Heart left ventricle (tissue), 16 donors: ENCODE data around the gene CFAP46. TPM values are rescaled to one million over a fixed set of nuclear protein-coding genes. Genes with fewer than 3 reads are reported as not detected.

Experiments
- ATAC-seq, 4 donors: fragments of 200-7000 bp; cut with Tn5 transposase; one replicate each; pipeline ENCODE4 v1.9.1; 2020 to 2022; ENCODE audit warnings: moderate library complexity in 4 of 4, mild to moderate bottlenecking in 3 of 4, moderate number of reproducible peaks in 1 of 4
- DNase-seq, 5 donors: peaks; one replicate each; pipeline ENCODE4 v3.0.0-alpha.2; 2020
- H3K27ac ChIP-seq, 12 donors: fragments of 200-600 bp; sonication (generic) in 4 of 12; one replicate each; pipeline versions ENCODE4 v1.5.0 to v1.8.0; 2016 to 2022; ENCODE audit warnings: mild to moderate bottlenecking in 2 of 12
- H3K27me3 ChIP-seq, 9 donors: fragments of 200-600 bp; sonication (generic) in 2 of 9; one replicate each; pipeline versions ENCODE4 v1.5.1 to v1.8.0; 2016 to 2022; ENCODE audit warnings: mild to moderate bottlenecking in 3 of 9
- H3K36me3 ChIP-seq, 9 donors: fragments of 200-600 bp; sonication (generic) in 2 of 9; one replicate each; pipeline versions ENCODE4 v1.5.0 to v1.8.0; 2018 to 2022; ENCODE audit warnings: mild to moderate bottlenecking in 2 of 9
- H3K4me1 ChIP-seq, 12 donors: fragments of 200-600 bp; sonication (generic) in 4 of 12; one replicate each; pipeline versions ENCODE4 v1.5.0 to v1.8.0; 2016 to 2022; ENCODE audit warnings: mild to moderate bottlenecking in 3 of 12
- H3K4me3 ChIP-seq, 12 donors: fragments of 200-600 bp; sonication (generic) in 4 of 12; one replicate each; pipeline versions ENCODE4 v1.5.0 to v1.8.0; 2017 to 2022; ENCODE audit warnings: mild to moderate bottlenecking in 9 of 12, moderate library complexity in 4 of 12
- H3K9me3 ChIP-seq, 12 donors: fragments of 200-600 bp; sonication (generic) in 4 of 12; one replicate each; pipeline versions ENCODE4 v1.5.0 to v1.8.0; 2016 to 2022; ENCODE audit warnings: mild to moderate bottlenecking in 1 of 12
- CTCF ChIP-seq, 12 donors: fragments of 200-600 bp; sonication (generic) in 4 of 12; IDR thresholded peaks; one replicate each; pipeline versions ENCODE4 v1.5.0 to v1.8.0; 2018 to 2022; ENCODE audit warnings: antibody characterized with exemption in 12 of 12, mild to moderate bottlenecking in 5 of 12
- POLR2A ChIP-seq, 2 donors: fragments of 450-650 bp; IDR thresholded peaks; one replicate each; pipeline ENCODE4 v1.6.1; 2017; ENCODE audit warnings: antibody characterized with exemption in 2 of 2, mild to moderate bottlenecking in 2 of 2, moderate library complexity in 2 of 2
- WGBS, 4 donors: extraction: QIAGEN DNeasy Blood & Tissue Kit in 2 of 4; methylation state at CpG; one replicate each; pipeline versions ENCODE4 v1.1.5 to v1.1.7; 2013 to 2018; 5-methylcytosine and 5-hydroxymethylcytosine counted together
- intact Hi-C, 10 donors: fragments of 100-400 bp; cut with DNase I; formaldehyde crosslinking; loops; one replicate each; pipeline versions ENCODE4 v1.11.1 to v1.14.2; 2022
- polyA plus RNA-seq, 2 donors: library from polyadenylated mRNA; stranded (reverse); fragments of 200-250 nt; gene quantifications; one replicate each; pipeline ENCODE4 v1.2.3, GENCODE V29; 2013
- total RNA-seq, 9 donors: library from RNA; depleted of rRNA in 2 of 9; stranded (reverse); fragments of >200 nt in 2 of 9; fragmentation: NEBNext Ultra II Directional in 3 of 9; extraction: Animal tissue kit (Norgen Biotek cat#: 25700) in 3 of 9; gene quantifications; one replicate each; pipeline versions ENCODE4 v1.1.0 to v1.2.4, GENCODE V29; 2016 to 2023
- donor health status: ischemic (EF 13 %, LVEDD 7.1; RV severe dilation, severe dysfunction).
- donor health status: healthy with polysubstance abuse.
- donor health status: DM: no; HTN: yes; CAD: no.
- donor health status: DM: no; HTN: no; CAD: no.
- donor health status: ischemic (EF 25% LVEDD 6.9; RV normal size, moderate dysfunction).
- donor health status: ischemic (EF 25% LVEDD 5.7; RV mildly dilated, moderate dysfunction).
- donor health status: healthy.
- donor health status: DM: yes; HTN: yes; CAD: no.
- donor health status: ischemic (EF 35%, LVEDD 5.7; RV mildly dilated, moderate dysfunction).
- donor health status: nonischemic (EF 11% LVEDD 7.7; RV severe dilation, severe dysfunction).
- donor health status: DM: yes; HTN: yes; CAD: no.
- donor health status: PGD.
- donor health status: ischemic (EF 29% LVEDD 5.4; RV normal size, mild dysfunction).
- donor health status: nonischemic (EF 23%, LVEDD 6.1; RV moderate dilation, normal function).

Gene CFAP46
- total and polyA plus RNA-seq, 11 donors, result 0.61 to 1.8 (median 0.95) TPM

GRCh38 chr10:132884041-132884440 is 58.3 kb downstream of the CFAP46 start:
- intact Hi-C loops, result no loop called here
- no peaks in the 10 kb centered on the region for H3K9me3 ChIP-seq
- no peak for TF ChIP-seq POLR2A (IDR thresholded peaks at IDR 0.05)
- DNase-seq (peak in 2 of 5 donors; percentile 9 to 45), ATAC-seq (no peak)
- 69 to 76% (median 75%) methylated on average over 17 to 18 of the region's 18 CpGs for WGBS, 4 donors
- H3K27me3 ChIP-seq, result peaks cover 0 to 20% (median 0%) of the 10 kb centered on the region in 9 donors
- H3K27ac ChIP-seq, result no peak overlapping the region
- no peak overlapping the region for H3K4me3 ChIP-seq
- H3K36me3 ChIP-seq, result no peaks in the 10 kb centered on the region
- no peaks in the 10 kb centered on the region for H3K4me1 ChIP-seq

- peak in 3 of 5 donors; percentile 7 to 14 (median 11) for DNase-seq
- WGBS, 4 donors, result 70 to 75% (median 73%) methylated on average over 19 to 20 of the region's 20 CpGs
- Histone ChIP-seq H3K9me3 (no peaks in the 10 kb centered on the region), H3K36me3 (no peaks in the 10 kb centered on the region), H3K4me1 (no peaks in the 10 kb centered on the region), H3K4me3 (no peak overlapping the region), H3K27me3 (peaks cover 0 to 22% (median 0%) of the 10 kb centered on the region in 9 donors), H3K27ac (no peak overlapping the region)
- ATAC-seq, result no peak
- TF ChIP-seq POLR2A (IDR thresholded peaks at IDR 0.05) (no peak), CTCF (IDR thresholded peaks at IDR 0.05) (no peak)
- intact Hi-C loops, result no loop called here
Observed at GRCh38 chr10:132883391-132883881, 58.9 kb downstream of the CFAP46 start.

- Histone ChIP-seq H3K36me3 (no peaks in the 10 kb centered on the region), H3K27me3 (peaks cover 0 to 33% (median 3%) of the 10 kb centered on the region in 9 donors), H3K9me3 (no peaks in the 10 kb centered on the region), H3K4me1 (no peaks in the 10 kb centered on the region), H3K27ac (no peak overlapping the region), H3K4me3 (no peak overlapping the region)
- no peak for ATAC-seq
- 83 to 86% (median 85%) methylated on average over 18 of the region's 18 CpGs for WGBS, 4 donors
- DNase-seq, result peak in 2 of 5 donors; percentile 5 to 29
- intact Hi-C loops, result no loop called here
- TF ChIP-seq POLR2A (IDR thresholded peaks at IDR 0.05) (no peak), CTCF (IDR thresholded peaks at IDR 0.05) (no peak)
Observed at GRCh38 chr10:132882069-132882951, 60.1 kb downstream of the CFAP46 start.

GRCh38 chr10:132881186-132881920 is 61.0 kb downstream of the CFAP46 start:
- 91 to 94% (median 92%) methylated on average over 20 to 23 of the region's 23 CpGs for WGBS, 4 donors
- intact Hi-C loops, result no loop called here
- TF ChIP-seq POLR2A (IDR thresholded peaks at IDR 0.05), result no peak
- TF ChIP-seq CTCF (IDR thresholded peaks at IDR 0.05), result no peak

More at GRCh38 chr10:132881186-132881920, 61.0 kb downstream of the CFAP46 start:
- no peak overlapping the region for H3K4me3 ChIP-seq
- DNase-seq, result peak in 3 of 5 donors; percentile 7 to 44 (median 15)
- H3K4me1 ChIP-seq, result no peaks in the 10 kb centered on the region
- H3K9me3 ChIP-seq, result no peaks in the 10 kb centered on the region
- H3K27me3 ChIP-seq, result peaks cover 0 to 40% (median 3%) of the 10 kb centered on the region in 9 donors
- no peaks in the 10 kb centered on the region for H3K36me3 ChIP-seq
- H3K27ac ChIP-seq, result no peak overlapping the region
- no peak for ATAC-seq
